SU-DHL-6 (cell line): ENCODE data around the gene EIF4E.

ENCODE experiments used
- EZH2phosphoT487 ChIP-seq: fragments of 200-600 bp; sonication (generic), shearing (Covaris generic); conservative IDR thresholded peaks from 2 replicates; pipeline ENCODE4 v1.6.1; 2018; ENCODE audit warnings: mild to moderate bottlenecking, antibody characterized with exemption, low read length, moderate library complexity, mixed read lengths
- TF ChIP-seq, protein P1 (sequence below): fragments of 200-600 bp; sonication (generic); IDR thresholded peaks from one replicate; pipeline ENCODE4 v1.5.1; 2017; ENCODE audit warnings: antibody characterized with exemption, mild to moderate bottlenecking, low read length, moderate library complexity; ENCODE audit not compliant: insufficient read depth, poor library complexity, severe bottlenecking

DNA sequence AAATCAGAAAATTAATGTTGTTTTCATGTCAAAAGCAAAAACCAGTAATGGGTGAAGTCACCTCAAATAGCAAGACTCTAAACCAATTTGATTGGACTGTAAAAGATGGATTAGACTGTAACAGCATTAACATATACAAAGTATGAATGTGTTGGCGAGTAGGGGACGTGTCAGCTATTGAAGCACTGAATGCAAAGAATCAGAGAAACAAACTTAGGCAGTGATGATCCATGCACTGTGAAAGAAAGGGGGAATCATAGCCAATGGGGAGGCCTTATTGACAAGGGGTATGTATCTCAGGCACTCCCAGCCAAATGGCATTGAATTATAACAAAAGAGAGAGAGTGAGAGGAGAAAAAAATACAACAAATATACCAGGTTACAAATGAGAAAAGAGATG lies 30.5 kb upstream of the EIF4E start:
- TF ChIP-seq, protein P1, sequence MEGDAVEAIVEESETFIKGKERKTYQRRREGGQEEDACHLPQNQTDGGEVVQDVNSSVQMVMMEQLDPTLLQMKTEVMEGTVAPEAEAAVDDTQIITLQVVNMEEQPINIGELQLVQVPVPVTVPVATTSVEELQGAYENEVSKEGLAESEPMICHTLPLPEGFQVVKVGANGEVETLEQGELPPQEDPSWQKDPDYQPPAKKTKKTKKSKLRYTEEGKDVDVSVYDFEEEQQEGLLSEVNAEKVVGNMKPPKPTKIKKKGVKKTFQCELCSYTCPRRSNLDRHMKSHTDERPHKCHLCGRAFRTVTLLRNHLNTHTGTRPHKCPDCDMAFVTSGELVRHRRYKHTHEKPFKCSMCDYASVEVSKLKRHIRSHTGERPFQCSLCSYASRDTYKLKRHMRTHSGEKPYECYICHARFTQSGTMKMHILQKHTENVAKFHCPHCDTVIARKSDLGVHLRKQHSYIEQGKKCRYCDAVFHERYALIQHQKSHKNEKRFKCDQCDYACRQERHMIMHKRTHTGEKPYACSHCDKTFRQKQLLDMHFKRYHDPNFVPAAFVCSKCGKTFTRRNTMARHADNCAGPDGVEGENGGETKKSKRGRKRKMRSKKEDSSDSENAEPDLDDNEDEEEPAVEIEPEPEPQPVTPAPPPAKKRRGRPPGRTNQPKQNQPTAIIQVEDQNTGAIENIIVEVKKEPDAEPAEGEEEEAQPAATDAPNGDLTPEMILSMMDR, result no peak
- TF ChIP-seq EZH2phosphoT487, result no peak
